H1 (cell line): Measurements from ENCODE around the gene PIM2. TPM values are rescaled to one million over a fixed set of nuclear protein-coding genes. Genes with fewer than 3 reads are reported as not detected.
A peak's percentile ranks its signal among the peaks of the same experiment; 100 is the strongest.

ENCODE experiments used
- CTCF ChIA-PET: fragments of 300-600 bp; sonication (Branson Sonifier 250); formaldehyde crosslinking; loops from one replicate; lab custom pipeline; 2021; ENCODE audit not compliant: partially characterized antibody; lab: Charles Lee
- POLR2A ChIA-PET: fragments of 300-600 bp; sonication (Branson Sonifier 250); formaldehyde crosslinking; loops from one replicate; lab custom pipeline; 2021; ENCODE audit warnings: inconsistent platforms; ENCODE audit not compliant: partially characterized antibody; lab: Charles Lee
- DNase-seq, 2 experiments: peaks; one replicate each; pipeline versions ENCODE4 v3.0.0 to v3.0.0-alpha.2; 2010 to 2022; ENCODE audit warnings: low spot score in 2 of 2, low read depth in 1 of 2, mixed read lengths in 1 of 2
- FAIRE-seq: peaks from 2 replicates; lab custom pipeline; 2011; peaks lifted over from hg19 to GRCh38; lab: Jason Lieb, UNC
- H2AFZ ChIP-seq: 2 replicates; pipeline ENCODE4 v1.8.1; 2012; ENCODE audit warnings: low read length, inconsistent platforms
- H2AK5ac ChIP-seq: 2 replicates; pipeline ENCODE4 v1.6.1; 2013; ENCODE audit warnings: low read depth, low read length
- H2BK120ac ChIP-seq: replicated peaks from 2 replicates; pipeline ENCODE3; 2013; ENCODE audit warnings: low read depth, low read length, inconsistent platforms
- H2BK12ac ChIP-seq: 2 replicates; pipeline ENCODE4 v1.6.1; 2013; ENCODE audit warnings: low read depth, low read length
- H2BK15ac ChIP-seq: 2 replicates; pipeline ENCODE4 v1.6.1; 2013; ENCODE audit warnings: low read length
- H2BK20ac ChIP-seq: 2 replicates; pipeline ENCODE4 v1.6.1; 2013; ENCODE audit warnings: low read length
- H2BK5ac ChIP-seq: 2 replicates; pipeline ENCODE4 v1.6.1; 2013; ENCODE audit warnings: low read depth, low read length
- H3K14ac ChIP-seq: 2 replicates; pipeline ENCODE4 v1.6.1; 2013; ENCODE audit warnings: inconsistent platforms; ENCODE audit not compliant: insufficient read length
- H3K18ac ChIP-seq: 2 replicates; pipeline ENCODE4 v1.6.1; 2013; ENCODE audit warnings: low read length; ENCODE audit errors: extremely low read depth
- H3K23ac ChIP-seq: 2 replicates; pipeline ENCODE4 v1.6.1; 2013; ENCODE audit warnings: inconsistent platforms; ENCODE audit not compliant: insufficient read length
- H3K23me2 ChIP-seq: 2 replicates; pipeline ENCODE4 v1.6.1; 2013; ENCODE audit warnings: low read depth, low read length
- H3K27ac ChIP-seq: 2 replicates; pipeline ENCODE4 v1.6.1; 2011; ENCODE audit warnings: low read depth, low read length, inconsistent platforms
- H3K27me3 ChIP-seq, 4 experiments: replicated peaks in 1 of 4; 1 replicate in 1 of 4; 2 replicates in 3 of 4; pipeline versions ENCODE4 v1.6.1 to v1.8.1; 2011 to 2013; ENCODE audit warnings: low read length in 3 of 4, mild to moderate bottlenecking in 3 of 4, inconsistent platforms in 2 of 4, mixed read lengths in 2 of 4, moderate library complexity in 1 of 4; ENCODE audit not compliant: control insufficient read depth in 3 of 4, insufficient read depth in 3 of 4; ENCODE audit errors: extremely low read depth in 1 of 4
- H3K36me3 ChIP-seq, 4 experiments: 2 replicates each; pipeline versions ENCODE4 v1.6.1 to v1.8.1; 2011 to 2013; ENCODE audit warnings: mild to moderate bottlenecking in 4 of 4, low read length in 3 of 4, moderate library complexity in 2 of 4, control low read depth in 1 of 4, inconsistent platforms in 1 of 4; ENCODE audit not compliant: insufficient read depth in 4 of 4, control insufficient read depth in 2 of 4
- H3K4ac ChIP-seq: replicated peaks from 2 replicates; pipeline ENCODE3; 2013; ENCODE audit warnings: low read length, low read depth, mixed read lengths, inconsistent platforms; ENCODE audit not compliant: insufficient read length
- H3K4me1 ChIP-seq, 4 experiments: replicated peaks in 1 of 4; 1 replicate in 1 of 4; 2 replicates in 3 of 4; pipeline versions ENCODE4 v1.6.1 to v1.8.1; 2011 to 2013; ENCODE audit warnings: low read length in 3 of 4, inconsistent platforms in 2 of 4, mixed read lengths in 1 of 4; ENCODE audit not compliant: insufficient read depth in 4 of 4, control insufficient read depth in 3 of 4
- H3K4me2 ChIP-seq, 2 experiments: 2 replicates each; pipeline versions ENCODE4 v1.6.1 to v1.8.1; 2011 to 2013; ENCODE audit warnings: low read depth in 2 of 2, low read length in 2 of 2, control low read depth in 1 of 2, inconsistent platforms in 1 of 2, mild to moderate bottlenecking in 1 of 2; ENCODE audit not compliant: insufficient read depth in 1 of 2
- H3K4me3 ChIP-seq, 4 experiments: fragments of 200-600, 300-600 bp in 1 of 4; sonication (generic), shearing (Covaris generic), sonication (Bioruptor Twin) in 1 of 4; 2 replicates each; pipeline versions ENCODE4 v1.5.1 to v1.8.1; 2011 to 2016; ENCODE audit warnings: low read length in 4 of 4, low read depth in 3 of 4, control low read depth in 2 of 4, inconsistent platforms in 2 of 4, mild to moderate bottlenecking in 2 of 4, mixed read lengths in 1 of 4, moderate library complexity in 1 of 4; ENCODE audit not compliant: insufficient read depth in 2 of 4; ENCODE audit errors: extremely low read depth in 1 of 4
- H3K56ac ChIP-seq: replicated peaks from 2 replicates; pipeline ENCODE3; 2013; ENCODE audit warnings: low read depth, mild to moderate bottlenecking, mixed read lengths, low read length, inconsistent platforms; ENCODE audit not compliant: insufficient read length
- H3K79me1 ChIP-seq: 2 replicates; pipeline ENCODE4 v1.6.1; 2013; ENCODE audit warnings: low read depth, low read length, control low read depth
- H3K79me2 ChIP-seq, 2 experiments: 2 replicates each; pipeline versions ENCODE4 v1.6.1 to v1.8.1; 2012 to 2013; ENCODE audit warnings: low read length in 2 of 2, mild to moderate bottlenecking in 2 of 2, inconsistent platforms in 1 of 2; ENCODE audit not compliant: insufficient read depth in 2 of 2, control insufficient read depth in 1 of 2
- H3K9ac ChIP-seq, 4 experiments: replicated peaks in 1 of 4; 1 replicate in 1 of 4; 2 replicates in 3 of 4; pipeline versions ENCODE4 v1.6.1 to v1.8.1; 2011 to 2013; ENCODE audit warnings: low read depth in 3 of 4, low read length in 3 of 4, control low read depth in 2 of 4, mild to moderate bottlenecking in 2 of 4, moderate library complexity in 2 of 4, inconsistent platforms in 1 of 4; ENCODE audit errors: extremely low read depth in 1 of 4
- H3K9me3 ChIP-seq, 2 experiments: 2 replicates each; pipeline versions ENCODE4 v1.6.1 to v1.8.1; 2012 to 2013; ENCODE audit warnings: mild to moderate bottlenecking in 2 of 2, moderate library complexity in 2 of 2, control low read depth in 1 of 2, inconsistent platforms in 1 of 2, low read depth in 1 of 2, low read length in 1 of 2, mixed read lengths in 1 of 2; ENCODE audit not compliant: insufficient read depth in 2 of 2
- H4K20me1 ChIP-seq, 2 experiments: replicated peaks in 1 of 2; 2 replicates each; pipeline versions ENCODE3 to v1.8.1; 2011 to 2013; ENCODE audit warnings: inconsistent platforms in 2 of 2, low read length in 2 of 2, mild to moderate bottlenecking in 1 of 2; ENCODE audit not compliant: insufficient read depth in 2 of 2, control insufficient read depth in 1 of 2
- H4K5ac ChIP-seq: 2 replicates; pipeline ENCODE4 v1.6.1; 2013; ENCODE audit warnings: low read length, low read depth, mixed read lengths, inconsistent platforms; ENCODE audit not compliant: insufficient read length
- H4K8ac ChIP-seq: 2 replicates; pipeline ENCODE4 v1.8.0; 2013; ENCODE audit warnings: mild to moderate bottlenecking, moderate library complexity, low read length, inconsistent platforms; ENCODE audit not compliant: insufficient read depth; ENCODE audit errors: extremely low read depth
- H4K91ac ChIP-seq: replicated peaks from 2 replicates; pipeline ENCODE3; 2013; ENCODE audit warnings: low read length, mixed read lengths, inconsistent platforms; ENCODE audit not compliant: insufficient read length
- KDM5A ChIP-seq: fragments of 200-600 bp; IDR thresholded peaks from 2 replicates; pipeline ENCODE4 v1.7.1; 2012; ENCODE audit warnings: mild to moderate bottlenecking, low read length, inconsistent platforms, mixed read lengths
- PHF8 ChIP-seq: fragments of 200-600 bp; sonication (generic); conservative IDR thresholded peaks from 2 replicates; pipeline ENCODE4 v1.7.1; 2012; ENCODE audit warnings: low read depth, mild to moderate bottlenecking, inconsistent platforms, low read length, moderate library complexity
- WGBS, 2 experiments: shearing (Covaris generic) in 1 of 2; methylation state at CpG; one replicate each; pipeline versions ENCODE4 v1.1.6 to v1.1.7; 2013 to 2015; ENCODE audit warnings: low lambda C conversion rate in 2 of 2, mixed read lengths in 2 of 2, inconsistent platforms in 1 of 2, low coverage in 1 of 2, missing lambda C conversion rate in 1 of 2; ENCODE audit not compliant: insufficient replicate concordance in 2 of 2, insufficient coverage in 1 of 2, insufficient read length in 1 of 2; ENCODE audit errors: extremely low coverage in 1 of 2, missing lambda C conversion rate in 1 of 2; 5-methylcytosine and 5-hydroxymethylcytosine counted together
- polyA plus RNA-seq, 7 experiments: library from polyadenylated mRNA; depleted of rRNA in 3 of 7; stranded (reverse) in 5 of 7; unstranded in 2 of 7; fragments of >200 nt in 5 of 7; fragments of 200-250 nt in 2 of 7; gene quantifications; 1 replicate in 5 of 7; 2 replicates in 1 of 7; 4 replicates in 1 of 7; pipeline versions ENCODE4 v1.2.1 to v1.2.3, GENCODE V29; 2011 to 2013; ENCODE audit warnings: missing spikeins in 2 of 7, mixed read lengths in 2 of 7
- total RNA-seq: library from RNA; stranded (reverse); fragmentation: NEBNext Ultra II Directional; extraction: Animal tissue kit (Norgen Biotek cat#: 25700); gene quantifications from 2 replicates; pipeline ENCODE4 v1.2.1, GENCODE V29; 2021

PIM2 gene
- total and polyA plus RNA-seq, 2 of the 8 experiments (the other 6 are each of a cell fraction or from before 2014, with no cell fraction given), result 180 to 203 TPM

- ChIA-PET CTCF (interaction anchor here (2.2 kb wide), 1 partner anchor 27 kb away, joined by 6 read pairs; no protein-coding TSS in a partner anchor), POLR2A (interaction anchor here (0.6 to 30.9 kb wide), 8 partner anchors 9 to 1000 kb away, joined by 3 to 572 read pairs (median 4); partner anchors contain the start of genes PQBP1 and TIMM17B)
- Histone ChIP-seq H3K56ac (peak overlapping the region; percentile 46), H2AFZ (no peak overlapping the region), H3K4me1 (peaks cover 8 to 15% (median 13%) of the 10 kb centered on the region in 4 experiments; a peak in 6 of 7 replicates), H2BK12ac (0 out of 2 replicates have a peak overlapping the region, but pooled peaks have one; percentile 84), H3K79me2 (peaks cover 16 to 61% of the 10 kb centered on the region in 2 experiments), H3K4ac (no peak overlapping the region), H3K9ac (peak overlapping the region in 3 of 4 experiments; percentile 60 to 83 (median 74); a peak in 6 of 7 replicates), H2AK5ac (peak overlapping the region; percentile 93; the same call in 1 of the 2 replicates), H3K23ac (no peak overlapping the region), H4K5ac (peak overlapping the region; percentile 68), H3K36me3 (peaks cover 4 to 41% (median 21%) of the 10 kb centered on the region in 4 experiments; a peak in 7 of 8 replicates), H4K8ac (peak overlapping the region; percentile 95; the same call in 1 of the 2 replicates), H3K4me3 (peak overlapping the region; percentile 52 to 96 (median 75)), H2BK5ac (peak overlapping the region; percentile 96), H3K9me3 (no peaks in the 10 kb centered on the region; a peak in 1 of 4 replicates), H2BK15ac (no peak overlapping the region), H3K18ac (no peak overlapping the region; the same call in 1 of the 2 replicates), H3K14ac (no peak overlapping the region), H4K91ac (peak overlapping the region; percentile 81), H3K27ac (peak overlapping the region; percentile 83), H3K4me2 (peak overlapping the region; percentile 79 to 94), H4K20me1 (peaks cover 10 to 20% of the 10 kb centered on the region in 2 experiments), H3K27me3 (no peaks in the 10 kb centered on the region), H3K79me1 (no peaks in the 10 kb centered on the region), H2BK20ac (no peak overlapping the region), H3K23me2 (peaks cover 11% of the 10 kb centered on the region), H2BK120ac (peak overlapping the region; percentile 33)
- peak; percentile 18; the same call in 1 of the 2 replicates for TF ChIP-seq PHF8
- no peak for TF ChIP-seq KDM5A
- WGBS, 2 experiments, result 4% methylated on average over 13 of the region's 15 CpGs; no CpG with 5 or more reads in 1 of the 2 experiments
- DNase-seq (peak in 1 of 2 experiments; percentile 56), FAIRE-seq (peak; percentile 7)
These were observed 577 bp upstream of the PIM2 start for GRCh38 chrX:48919360-48919841.
